ENCODE data around the gene MSH3.

Gene MSH3

DNA sequence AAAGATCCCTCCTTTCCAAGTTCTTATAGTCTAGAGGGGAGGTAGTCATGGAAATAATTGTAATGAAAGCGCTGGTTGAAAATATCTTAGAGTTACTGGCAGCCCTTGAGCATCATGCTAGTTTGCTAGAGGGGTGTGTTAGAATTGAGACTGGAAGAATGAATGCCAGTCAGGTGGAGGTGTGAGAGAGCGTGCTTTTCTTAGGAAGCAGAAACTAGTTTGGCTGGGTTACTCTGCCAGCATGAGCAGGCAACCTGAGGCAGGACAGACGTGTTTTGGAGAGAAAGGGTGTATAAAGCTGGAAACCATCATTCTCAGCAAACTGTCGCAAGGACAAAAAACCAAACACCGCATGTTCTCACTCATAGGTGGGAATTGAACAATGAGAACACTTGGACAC is 43.9 kb downstream of the MSH3 start:
- no peak for TF ChIP-seq TAF1 (IDR thresholded peaks at IDR 0.05; ENCODE audit: low read depth)
- no peak for TF ChIP-seq CEBPB (IDR thresholded peaks at IDR 0.05)
- TF ChIP-seq FOXM1 (IDR thresholded peaks at IDR 0.05; ENCODE audit: borderline replicate concordance, low read depth): no peak
- no peak for TF ChIP-seq ZBTB7A (IDR thresholded peaks at IDR 0.05; ENCODE audit: low read depth)
- TF ChIP-seq TCF12 (IDR thresholded peaks at IDR 0.05; ENCODE audit: low read depth): no peak
- no peak for TF ChIP-seq YY1 (IDR thresholded peaks at IDR 0.05; ENCODE audit: low read depth)
- no peak for TF ChIP-seq EP300 (IDR thresholded peaks at IDR 0.05; ENCODE audit: borderline replicate concordance)
- no peak for TF ChIP-seq EGR1 (IDR thresholded peaks at IDR 0.05)
- no peak for TF ChIP-seq TEAD4 (IDR thresholded peaks at IDR 0.05)
- no peak for TF ChIP-seq NFIC (IDR thresholded peaks at IDR 0.05)
- TF ChIP-seq REST (IDR thresholded peaks at IDR 0.05; ENCODE audit: low read depth): no peak
- TF ChIP-seq RAD21 (IDR thresholded peaks at IDR 0.05; ENCODE audit: low read depth): no peak
- no peak for TF ChIP-seq CREB1 (IDR thresholded peaks at IDR 0.05; ENCODE audit: low read depth)

DNA sequence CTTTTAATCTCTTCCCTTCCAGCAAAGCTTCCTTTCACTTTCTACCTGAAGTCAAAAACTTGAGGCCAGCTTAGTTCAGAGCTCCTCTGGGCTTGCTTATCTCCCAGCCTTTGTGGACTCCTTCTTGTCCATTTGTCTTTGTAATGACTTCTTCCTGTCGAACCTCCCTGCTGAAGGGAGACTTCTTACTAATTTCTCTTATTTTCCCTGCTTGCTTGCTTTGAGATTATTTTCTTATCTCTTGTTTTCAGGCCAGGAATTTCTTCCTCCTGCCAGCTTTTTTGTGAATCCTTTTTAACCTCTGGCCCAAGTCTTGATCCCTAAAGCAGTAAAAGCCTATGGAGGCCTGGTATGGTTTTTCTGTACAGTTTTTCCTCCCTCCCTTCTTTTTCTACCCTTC is 47.1 kb downstream of the MSH3 start:
- TF ChIP-seq, protein P1, sequence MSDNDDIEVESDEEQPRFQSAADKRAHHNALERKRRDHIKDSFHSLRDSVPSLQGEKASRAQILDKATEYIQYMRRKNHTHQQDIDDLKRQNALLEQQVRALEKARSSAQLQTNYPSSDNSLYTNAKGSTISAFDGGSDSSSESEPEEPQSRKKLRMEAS (IDR thresholded peaks at IDR 0.05): no peak
- TF ChIP-seq, protein P2, sequence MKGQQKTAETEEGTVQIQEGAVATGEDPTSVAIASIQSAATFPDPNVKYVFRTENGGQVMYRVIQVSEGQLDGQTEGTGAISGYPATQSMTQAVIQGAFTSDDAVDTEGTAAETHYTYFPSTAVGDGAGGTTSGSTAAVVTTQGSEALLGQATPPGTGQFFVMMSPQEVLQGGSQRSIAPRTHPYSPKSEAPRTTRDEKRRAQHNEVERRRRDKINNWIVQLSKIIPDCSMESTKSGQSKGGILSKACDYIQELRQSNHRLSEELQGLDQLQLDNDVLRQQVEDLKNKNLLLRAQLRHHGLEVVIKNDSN (IDR thresholded peaks at IDR 0.05): no peak
- no peak for TF ChIP-seq RAD21 (IDR thresholded peaks at IDR 0.05; ENCODE audit: low read depth)
- no peak for TF ChIP-seq ZBTB7A (IDR thresholded peaks at IDR 0.05; ENCODE audit: low read depth)
- no peak for TF ChIP-seq EGR1 (IDR thresholded peaks at IDR 0.05)

- TF ChIP-seq YY1 (IDR thresholded peaks at IDR 0.05; ENCODE audit: low read depth): no peak
- TF ChIP-seq EGR1 (IDR thresholded peaks at IDR 0.05): no peak
- TF ChIP-seq RAD21 (IDR thresholded peaks at IDR 0.05; ENCODE audit: low read depth): no peak
- no peak for TF ChIP-seq NFIC (IDR thresholded peaks at IDR 0.05)
- no peak for TF ChIP-seq ZBTB7A (IDR thresholded peaks at IDR 0.05; ENCODE audit: low read depth)
Observed at GRCh38 chr5:80703291-80703690, 48.8 kb downstream of the MSH3 start.

- TF ChIP-seq RAD21 (IDR thresholded peaks at IDR 0.05; ENCODE audit: low read depth) (no peak), TCF12 (IDR thresholded peaks at IDR 0.05; ENCODE audit: low read depth) (no peak), EGR1 (IDR thresholded peaks at IDR 0.05) (no peak), REST (IDR thresholded peaks at IDR 0.05; ENCODE audit: low read depth) (no peak), ZBTB7A (IDR thresholded peaks at IDR 0.05; ENCODE audit: low read depth) (no peak), YY1 (IDR thresholded peaks at IDR 0.05; ENCODE audit: low read depth) (no peak), NFIC (IDR thresholded peaks at IDR 0.05) (no peak), EP300 (IDR thresholded peaks at IDR 0.05; ENCODE audit: borderline replicate concordance) (no peak), FOXM1 (IDR thresholded peaks at IDR 0.05; ENCODE audit: borderline replicate concordance, low read depth) (no peak), CEBPB (IDR thresholded peaks at IDR 0.05) (no peak), TEAD4 (IDR thresholded peaks at IDR 0.05) (no peak), TAF1 (IDR thresholded peaks at IDR 0.05; ENCODE audit: low read depth) (no peak), CREB1 (IDR thresholded peaks at IDR 0.05; ENCODE audit: low read depth) (no peak)
- TF ChIP-seq, protein P1 (IDR thresholded peaks at IDR 0.05): no peak
- TF ChIP-seq, protein P2 (IDR thresholded peaks at IDR 0.05): no peak
Observed at GRCh38 chr5:80703747-80704146, 49.3 kb downstream of the MSH3 start.

- no peak for TF ChIP-seq NFIC (IDR thresholded peaks at IDR 0.05)
- TF ChIP-seq REST (IDR thresholded peaks at IDR 0.05; ENCODE audit: low read depth): no peak
- no peak for TF ChIP-seq CREB1 (IDR thresholded peaks at IDR 0.05; ENCODE audit: low read depth)
- no peak for TF ChIP-seq YY1 (IDR thresholded peaks at IDR 0.05; ENCODE audit: low read depth)
- no peak for TF ChIP-seq EP300 (IDR thresholded peaks at IDR 0.05; ENCODE audit: borderline replicate concordance)
Observed at GRCh38 chr5:80704221-80704620, 49.8 kb downstream of the MSH3 start.
